ENCODE data around the gene ACAA1. TPM values are rescaled to one million over a fixed set of nuclear protein-coding genes. Genes with fewer than 3 reads are reported as not detected.
A peak's percentile ranks its signal among the peaks of the same experiment; 100 is the strongest.

Gene ACAA1
- total RNA-seq, 1 experiment from 2014 or later = 44.3 TPM

- Mint-ChIP-seq H3K27me3 (ENCODE audit: low read depth) (peaks cover 14% of the 10 kb centered on the region), H3K36me3 (ENCODE audit: insufficient read depth in 1 of 3, low read depth in 3 of 3) (peaks cover 0 to 2% (median 0%) of the 10 kb centered on the region in 3 experiments; a peak in 2 of 7 replicates), H3K9me3 (peaks cover 4 to 5% of the 10 kb centered on the region in 2 experiments; a peak in 4 of 5 replicates), H3K27ac (peak overlapping the region in 1 of 3 experiments; percentile 14; a peak in 1 of 7 replicates), H3K4me3 (no peak overlapping the region), H3K4me1 (peaks cover 30 to 33% of the 10 kb centered on the region in 2 experiments)
- H4K8ac ChIP-seq (replicated peaks; ENCODE audit: insufficient read length, low read depth, low read length) = no peak overlapping the region
- H3T11ph ChIP-seq (ENCODE audit: low read length) = no peak overlapping the region
- no peak overlapping the region for H2BK5ac ChIP-seq (ENCODE audit: insufficient read length, low read length)
- no peak overlapping the region for H2BK120ac ChIP-seq (ENCODE audit: low read depth, low read length, poor library complexity, severe bottlenecking)
- H3K56ac ChIP-seq (ENCODE audit: insufficient read length, low read depth, low read length) = no peak overlapping the region
- H3K4me2 ChIP-seq (ENCODE audit: insufficient read depth, insufficient read length, low read length) = no peak overlapping the region
- no CpG with 5 or more reads among the region's 6 CpGs for WGBS (ENCODE audit: extremely low coverage, insufficient read length, low lambda C conversion rate)
- H3K18ac ChIP-seq (ENCODE audit: insufficient read length, low read depth, low read length) = no peak overlapping the region
- no peaks in the 10 kb centered on the region for H3K79me2 ChIP-seq (ENCODE audit: insufficient read depth, low read length)
- H3K27me3 ChIP-seq (ENCODE audit: insufficient read depth, low read length) = no peaks in the 10 kb centered on the region; the same call in 1 of the 2 replicates
- H2BK12ac ChIP-seq (ENCODE audit: insufficient read length, low read depth, low read length) = no peak overlapping the region
- no peak overlapping the region for H2AK5ac ChIP-seq (ENCODE audit: insufficient read length, low read length)
- no peaks in the 10 kb centered on the region for H3K23me2 ChIP-seq (ENCODE audit: insufficient read length, low read depth, low read length, poor library complexity, severe bottlenecking)
- H4K91ac ChIP-seq (ENCODE audit: insufficient read length, low read depth, low read length) = no peak overlapping the region
- peaks cover 3% of the 10 kb centered on the region; the same call in 1 of the 2 replicates for H3K4me1 ChIP-seq (ENCODE audit: insufficient read depth, low read length)
- H3K9ac ChIP-seq (ENCODE audit: extremely low read depth, insufficient read length, low read length) = no peak overlapping the region
- no peak overlapping the region for H3K14ac ChIP-seq (ENCODE audit: insufficient read depth, low read length)
- no peak overlapping the region for H3K23ac ChIP-seq (ENCODE audit: insufficient read length, low read depth, low read length)
- no peak for DNase-seq
- H2AFZ ChIP-seq (ENCODE audit: low read length) = no peak overlapping the region
- no peaks in the 10 kb centered on the region for H4K20me1 ChIP-seq (ENCODE audit: control insufficient read depth, insufficient read depth, insufficient read length)
- H3K4ac ChIP-seq (ENCODE audit: low read depth, low read length) = no peak overlapping the region
- H2BK20ac ChIP-seq (ENCODE audit: low read depth, low read length, poor library complexity, severe bottlenecking) = no peak overlapping the region
- H3K79me1 ChIP-seq (ENCODE audit: insufficient read depth, low read depth, low read length, poor library complexity, severe bottlenecking) = no peaks in the 10 kb centered on the region
- H3K27ac ChIP-seq (ENCODE audit: insufficient read length, low read depth, low read length) = no peak overlapping the region
- H2BK15ac ChIP-seq (ENCODE audit: low read depth, low read length) = no peak overlapping the region
- no peaks in the 10 kb centered on the region for H3K9me3 ChIP-seq (ENCODE audit: control insufficient read depth, low read depth, low read length)
- H4K5ac ChIP-seq (ENCODE audit: insufficient read length, low read depth, low read length) = no peak overlapping the region
- TF ChIP-seq CTCF (conservative IDR thresholded peaks at IDR 0.05) = no peak
Measured at GRCh38 chr3:38101811-38102443, 35.0 kb downstream of the ACAA1 start.
